ENCODE data around the gene GASK1A.

Gene GASK1A

DNA sequence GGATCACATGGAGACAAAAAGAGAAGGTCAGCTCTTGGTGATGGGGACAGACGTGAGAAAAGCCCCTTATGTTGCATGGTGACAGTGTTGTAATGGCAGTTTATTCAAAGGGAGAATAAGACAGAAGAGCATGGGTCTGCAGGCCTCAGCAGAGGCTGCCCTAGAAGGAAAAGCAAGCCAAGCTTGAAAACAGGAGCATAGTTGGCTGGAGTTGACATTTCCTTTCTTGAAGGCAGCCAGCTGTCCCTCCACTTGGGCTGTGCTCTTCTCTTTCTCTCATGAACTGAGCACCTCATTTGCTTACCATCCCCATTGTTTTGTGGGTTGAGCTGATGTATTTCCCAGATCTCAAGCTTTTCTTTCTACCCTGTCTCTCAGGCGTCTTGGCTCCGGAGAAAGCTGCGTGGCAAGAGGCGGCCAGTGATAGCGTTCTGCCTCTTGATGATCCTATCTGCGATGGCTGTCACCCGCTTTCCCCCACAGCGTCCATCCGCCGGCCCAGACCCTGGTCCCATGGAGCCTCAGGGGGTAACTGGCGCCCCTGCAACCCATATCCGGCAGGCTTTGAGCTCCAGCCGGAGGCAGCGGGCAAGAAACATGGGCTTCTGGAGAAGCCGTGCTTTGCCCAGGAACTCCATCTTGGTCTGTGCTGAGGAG is 52.9 kb downstream of the GASK1A start (continued):
- no peak for TF ChIP-seq PRDM2 (tag by site-specific recombination; IDR thresholded peaks at IDR 0.05; ENCODE audit: borderline replicate concordance)

DNA sequence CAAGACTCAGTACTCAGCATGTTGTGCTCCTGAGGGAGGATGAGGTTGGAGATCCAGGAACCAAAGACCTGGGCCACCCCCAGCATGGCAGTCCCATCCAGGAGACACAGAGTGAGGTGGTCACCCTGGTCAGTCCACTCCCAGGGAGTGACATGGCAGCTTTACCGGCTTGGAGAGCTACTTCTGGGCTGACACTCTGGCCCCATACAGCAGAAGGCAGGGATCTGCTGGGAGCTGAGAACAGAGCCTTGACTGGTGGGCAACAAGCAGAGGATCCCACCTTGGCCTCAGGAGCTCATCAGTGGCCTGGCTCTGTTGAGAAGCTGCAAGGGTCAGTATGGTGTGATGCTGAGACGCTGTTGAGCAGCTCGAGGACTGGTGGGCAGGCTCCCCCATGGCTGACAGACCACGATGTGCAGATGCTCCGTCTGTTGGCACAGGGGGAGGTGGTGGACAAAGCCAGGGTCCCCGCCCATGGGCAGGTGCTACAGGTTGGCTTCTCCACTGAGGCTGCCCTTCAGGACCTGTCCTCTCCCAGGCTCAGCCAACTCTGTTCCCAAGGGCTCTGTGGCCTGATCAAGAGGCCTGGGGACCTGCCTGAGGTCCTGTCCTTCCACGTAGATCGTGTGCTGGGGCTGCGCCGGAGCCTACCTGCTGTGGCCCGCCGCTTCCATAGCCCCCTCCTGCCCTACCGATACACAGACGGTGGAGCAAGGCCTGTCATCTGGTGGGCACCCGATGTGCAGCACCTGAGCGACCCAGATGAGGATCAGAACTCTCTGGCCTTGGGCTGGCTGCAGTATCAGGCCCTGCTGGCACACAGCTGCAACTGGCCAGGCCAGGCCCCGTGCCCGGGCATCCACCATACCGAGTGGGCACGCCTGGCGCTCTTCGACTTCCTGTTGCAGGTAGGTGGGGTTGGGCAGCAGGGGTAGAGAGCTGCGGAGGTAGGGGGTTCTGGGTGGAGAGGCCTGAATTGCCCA is 53.8 kb downstream of the GASK1A start:
- no peak for TF ChIP-seq SP3 (tag by site-specific recombination; IDR thresholded peaks at IDR 0.05)
- TF ChIP-seq ZNF777 (tag by site-specific recombination; IDR thresholded peaks at IDR 0.05; ENCODE audit: borderline replicate concordance), result no peak
- TF ChIP-seq ZNF157 (tag by site-specific recombination; IDR thresholded peaks at IDR 0.05), result no peak
- no peak for TF ChIP-seq ZNF112 (tag by site-specific recombination; IDR thresholded peaks at IDR 0.05)
- no peak for TF ChIP-seq SETDB1 (IDR thresholded peaks at IDR 0.05; ENCODE audit: insufficient read length, low read length)
- TF ChIP-seq FEZF1 (tag by site-specific recombination; IDR thresholded peaks at IDR 0.05), result no peak
- TF ChIP-seq, protein P1, sequence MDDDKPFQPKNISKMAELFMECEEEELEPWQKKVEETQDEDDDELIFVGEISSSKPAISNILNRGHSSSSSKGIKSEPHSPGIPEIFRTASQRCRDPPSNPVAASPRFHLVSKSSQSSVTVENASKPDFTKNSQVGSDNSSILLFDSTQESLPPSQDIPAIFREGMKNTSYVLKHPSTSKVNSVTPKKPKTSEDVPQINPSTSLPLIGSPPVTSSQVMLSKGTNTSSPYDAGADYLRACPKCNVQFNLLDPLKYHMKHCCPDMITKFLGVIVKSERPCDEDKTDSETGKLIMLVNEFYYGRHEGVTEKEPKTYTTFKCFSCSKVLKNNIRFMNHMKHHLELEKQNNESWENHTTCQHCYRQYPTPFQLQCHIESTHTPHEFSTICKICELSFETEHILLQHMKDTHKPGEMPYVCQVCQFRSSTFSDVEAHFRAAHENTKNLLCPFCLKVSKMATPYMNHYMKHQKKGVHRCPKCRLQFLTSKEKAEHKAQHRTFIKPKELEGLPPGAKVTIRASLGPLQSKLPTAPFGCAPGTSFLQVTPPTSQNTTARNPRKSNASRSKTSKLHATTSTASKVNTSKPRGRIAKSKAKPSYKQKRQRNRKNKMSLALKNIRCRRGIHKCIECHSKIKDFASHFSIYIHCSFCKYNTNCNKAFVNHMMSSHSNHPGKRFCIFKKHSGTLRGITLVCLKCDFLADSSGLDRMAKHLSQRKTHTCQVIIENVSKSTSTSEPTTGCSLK (tag by site-specific recombination; IDR thresholded peaks at IDR 0.05), result no peak
- no peak for TF ChIP-seq ZBTB1 (tag by site-specific recombination; IDR thresholded peaks at IDR 0.05)
- no peak for TF ChIP-seq ZNF624 (tag by site-specific recombination; IDR thresholded peaks at IDR 0.05)
- POLR2A ChIA-PET, result no interaction called here
- Histone ChIP-seq H3K4me1 (ENCODE audit: control insufficient read depth, insufficient read depth, low read length) (no peaks in the 10 kb centered on the region), H3K4me3 (ENCODE audit: low read depth, low read length) (no peak overlapping the region), H3K9me3 (ENCODE audit: control insufficient read depth, insufficient read depth, low read depth, low read length) (no peaks in the 10 kb centered on the region), H3K27ac (ENCODE audit: extremely low read depth, low read depth, low read length) (no peak overlapping the region), H3K36me3 (ENCODE audit: control insufficient read depth in 2 of 2, insufficient read depth in 1 of 2, low read length in 2 of 2) (no peaks in the 10 kb centered on the region)
- CTCF ChIA-PET, result no interaction called here

GRCh38 chr3:43034200-43034599 is 55.1 kb downstream of the GASK1A start:
- H3K27ac ChIP-seq (ENCODE audit: extremely low read depth, low read depth, low read length), result no peak overlapping the region
- ChIA-PET CTCF (interaction anchor here (0.7 kb wide), 1 partner anchor 28 kb away, joined by 3 read pairs; no protein-coding TSS in a partner anchor), POLR2A (no interaction called here)

More at GRCh38 chr3:43034200-43034599, 55.1 kb downstream of the GASK1A start:
- no peak overlapping the region for H3K4me3 ChIP-seq (ENCODE audit: low read depth, low read length)
- TF ChIP-seq PRDM1 (tag by site-specific recombination; IDR thresholded peaks at IDR 0.05) (no peak), ZNF76 (tag by site-specific recombination; IDR thresholded peaks at IDR 0.05; ENCODE audit: borderline replicate concordance, low read depth) (no peak), ZNF626 (tag by site-specific recombination; IDR thresholded peaks at IDR 0.05) (no peak), ZNF664 (tag by site-specific recombination; IDR thresholded peaks at IDR 0.05) (no peak), ZNF23 (tag by site-specific recombination; IDR thresholded peaks at IDR 0.05; ENCODE audit: borderline replicate concordance) (no peak), ZNF433 (tag by site-specific recombination; IDR thresholded peaks at IDR 0.05; ENCODE audit: low read depth) (no peak), ZNF843 (tag by site-specific recombination; IDR thresholded peaks at IDR 0.05) (no peak)
- no peaks in the 10 kb centered on the region for H3K9me3 ChIP-seq (ENCODE audit: control insufficient read depth, insufficient read depth, low read depth, low read length)
- no peaks in the 10 kb centered on the region for H3K36me3 ChIP-seq (ENCODE audit: control insufficient read depth in 2 of 2, insufficient read depth in 1 of 2, low read length in 2 of 2)
- no peaks in the 10 kb centered on the region for H3K4me1 ChIP-seq (ENCODE audit: control insufficient read depth, insufficient read depth, low read length)
